Stimulated activated CD8-positive, alpha-beta memory T cell treated with anti-CD3 and anti-CD28 coated beads, Interleukin-15, amount 100 ng/mL, for 1 hour (primary cell): ENCODE data around the gene MPDZ.

Source experiments
- DNase-seq: peaks from one replicate; pipeline ENCODE4 v3.0.0-alpha.2; 2020; ENCODE audit warnings: low read depth

The MPDZ gene

GRCh38 chr9:13181652-13182051 is 97.8 kb downstream of the MPDZ start:
- no peak for DNase-seq

GRCh38 chr9:13179257-13179656 is 100.2 kb downstream of the MPDZ start:
- DNase-seq, result no peak

GRCh38 chr9:13175732-13176131 is 103.8 kb downstream of the MPDZ start:
- no peak for DNase-seq

GRCh38 chr9:13174906-13175639 is 104.4 kb downstream of the MPDZ start:
- DNase-seq, result no peak

- DNase-seq, result no peak
These were observed 105.9 kb downstream of the MPDZ start for GRCh38 chr9:13173553-13173952.

GRCh38 chr9:13171261-13171660 is 108.2 kb downstream of the MPDZ start:
- no peak for DNase-seq

- no peak for DNase-seq
These were observed 112.5 kb downstream of the MPDZ start for GRCh38 chr9:13166996-13167395.

GRCh38 chr9:13165956-13166355 is 113.5 kb downstream of the MPDZ start:
- no peak for DNase-seq

- no peak for DNase-seq
These were observed 114.1 kb downstream of the MPDZ start for GRCh38 chr9:13165236-13165945.

GRCh38 chr9:13163946-13164345 is 115.5 kb downstream of the MPDZ start:
- DNase-seq, result no peak

GRCh38 chr9:13163287-13163686 is 116.2 kb downstream of the MPDZ start:
- DNase-seq, result no peak

- DNase-seq, result no peak
These were observed 119.4 kb downstream of the MPDZ start for GRCh38 chr9:13160051-13160450.

- no peak for DNase-seq
These were observed 120.5 kb downstream of the MPDZ start for GRCh38 chr9:13158986-13159385.

GRCh38 chr9:13151489-13151888 is 128.0 kb downstream of the MPDZ start:
- no peak for DNase-seq

GRCh38 chr9:13149454-13149853 is 130.0 kb downstream of the MPDZ start:
- DNase-seq, result no peak

- DNase-seq, result no peak
These were observed 132.7 kb downstream of the MPDZ start for GRCh38 chr9:13146840-13147239.

- DNase-seq, result no peak
These were observed 134.2 kb downstream of the MPDZ start for GRCh38 chr9:13145340-13145739.

GRCh38 chr9:13144166-13144775 is 135.2 kb downstream of the MPDZ start:
- no peak for DNase-seq

GRCh38 chr9:13143281-13143680 is 136.2 kb downstream of the MPDZ start:
- DNase-seq, result no peak

GRCh38 chr9:13142776-13143175 is 136.7 kb downstream of the MPDZ start:
- DNase-seq, result no peak

- no peak for DNase-seq
These were observed 137.9 kb downstream of the MPDZ start for GRCh38 chr9:13141629-13142028.

- no peak for DNase-seq
These were observed 138.5 kb downstream of the MPDZ start for GRCh38 chr9:13140843-13141592.
